ENCODE results near the gene DNAH14. TPM values are rescaled to one million over a fixed set of nuclear protein-coding genes. Genes with fewer than 3 reads are reported as not detected.
"Not testable (repeated sequence)": the region's sequence is repeated elsewhere in the genome, so short reads cannot be mapped to it uniquely, and the experiment has no call there.

Gene DNAH14
- polyA plus RNA-seq, 1 donor (not counting 4 experiments of a cell fraction or from before 2014, with no cell fraction given) = 6.4 TPM

DNA sequence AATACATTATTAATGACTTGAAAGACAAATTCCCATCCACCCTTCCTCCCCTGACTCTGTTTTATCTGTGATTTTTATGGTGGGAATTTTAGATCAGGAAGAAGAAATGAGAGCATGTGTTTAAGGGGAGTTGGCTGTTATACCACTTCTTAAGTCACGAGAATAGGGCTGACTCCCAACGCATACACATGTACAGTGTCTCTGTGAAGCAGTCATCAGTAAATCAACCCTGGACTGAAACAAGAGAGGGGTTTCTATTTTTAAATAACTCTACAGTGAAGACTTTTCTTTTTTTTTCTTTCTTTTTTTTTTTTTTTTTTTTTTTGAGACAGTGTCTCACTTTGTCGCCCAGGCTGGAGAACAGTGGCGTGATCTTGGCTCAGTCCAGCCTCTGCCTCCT, 392.3 kb downstream of the DNAH14 start:
- dilution Hi-C loops (cut with MboI; ENCODE audit: extremely low pct_ligation_motif_present, low sequenced_read_pairs) = no loop called here
- no peak for DNase-seq (ENCODE audit: low read depth, low spot score)

DNA sequence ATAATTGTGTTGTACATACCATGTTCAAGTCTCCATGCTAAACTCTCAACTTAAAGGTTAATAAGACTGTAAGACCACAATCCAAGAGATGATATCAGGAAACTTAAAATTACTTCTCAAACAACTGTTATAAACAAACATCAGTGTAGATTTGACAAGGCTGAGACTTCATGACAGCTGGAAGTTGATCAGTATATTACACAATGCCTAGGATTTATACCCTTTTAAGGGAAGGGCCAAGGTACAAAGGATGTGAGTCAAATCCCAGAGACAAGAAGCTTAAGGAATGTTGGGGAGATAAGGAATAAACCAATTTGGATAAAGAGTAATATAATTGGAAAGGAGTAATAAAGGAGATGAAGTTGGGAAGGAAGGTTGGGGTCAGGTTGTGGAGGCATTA, 399.6 kb downstream of the DNAH14 start:
- H4K20me1 ChIP-seq (ENCODE audit: control insufficient read depth, extremely low read depth, insufficient read depth, low read length) = no peaks in the 10 kb centered on the region
- H3K9me3 ChIP-seq (ENCODE audit: control insufficient read depth, low read depth, low read length) = no peaks in the 10 kb centered on the region
- no peak overlapping the region for H3K9ac ChIP-seq (ENCODE audit: control insufficient read depth, extremely low read depth, insufficient read depth, low read length)
- H3K4me3 ChIP-seq (ENCODE audit: control insufficient read depth in 2 of 3, extremely low read depth in 1 of 3, insufficient read depth in 2 of 3, low read depth in 1 of 3, low read length in 3 of 3) = no peak overlapping the region
- no peak overlapping the region for H2AFZ ChIP-seq (ENCODE audit: control insufficient read depth, low read length)
- TF ChIP-seq, protein P1, sequence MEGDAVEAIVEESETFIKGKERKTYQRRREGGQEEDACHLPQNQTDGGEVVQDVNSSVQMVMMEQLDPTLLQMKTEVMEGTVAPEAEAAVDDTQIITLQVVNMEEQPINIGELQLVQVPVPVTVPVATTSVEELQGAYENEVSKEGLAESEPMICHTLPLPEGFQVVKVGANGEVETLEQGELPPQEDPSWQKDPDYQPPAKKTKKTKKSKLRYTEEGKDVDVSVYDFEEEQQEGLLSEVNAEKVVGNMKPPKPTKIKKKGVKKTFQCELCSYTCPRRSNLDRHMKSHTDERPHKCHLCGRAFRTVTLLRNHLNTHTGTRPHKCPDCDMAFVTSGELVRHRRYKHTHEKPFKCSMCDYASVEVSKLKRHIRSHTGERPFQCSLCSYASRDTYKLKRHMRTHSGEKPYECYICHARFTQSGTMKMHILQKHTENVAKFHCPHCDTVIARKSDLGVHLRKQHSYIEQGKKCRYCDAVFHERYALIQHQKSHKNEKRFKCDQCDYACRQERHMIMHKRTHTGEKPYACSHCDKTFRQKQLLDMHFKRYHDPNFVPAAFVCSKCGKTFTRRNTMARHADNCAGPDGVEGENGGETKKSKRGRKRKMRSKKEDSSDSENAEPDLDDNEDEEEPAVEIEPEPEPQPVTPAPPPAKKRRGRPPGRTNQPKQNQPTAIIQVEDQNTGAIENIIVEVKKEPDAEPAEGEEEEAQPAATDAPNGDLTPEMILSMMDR (optimal IDR thresholded peaks at IDR 0.05 in 1 of 3, IDR thresholded peaks at IDR 0.05 in 1 of 3, conservative IDR thresholded peaks at IDR 0.05 in 1 of 3; ENCODE audit: extremely low read depth in 1 of 3, insufficient read depth in 2 of 3, low read length in 3 of 3) = no peak
- no peak overlapping the region for H3K27ac ChIP-seq (ENCODE audit: control insufficient read depth, insufficient read depth, low read length)
- H3K36me3 ChIP-seq (ENCODE audit: control insufficient read depth in 2 of 2, extremely low read depth in 1 of 2, insufficient read depth in 2 of 2, low read length in 2 of 2) = no peaks in the 10 kb centered on the region
- peaks cover 7% of the 10 kb centered on the region for H3K4me1 ChIP-seq (ENCODE audit: control insufficient read depth, extremely low read depth, insufficient read depth, low read length)
- H3K79me2 ChIP-seq (ENCODE audit: control insufficient read depth, insufficient read depth, low read length) = no peaks in the 10 kb centered on the region
- FAIRE-seq (peak; percentile 80), DNase-seq (ENCODE audit: low read depth, low spot score) (no peak)
- H3K27me3 ChIP-seq (ENCODE audit: control insufficient read depth, extremely low read depth, insufficient read depth, low read length) = no peaks in the 10 kb centered on the region
- no peaks in the 10 kb centered on the region for H3K9me1 ChIP-seq (ENCODE audit: control insufficient read depth, extremely low read depth, insufficient read depth, low read length)
- no peak overlapping the region for H3K4me2 ChIP-seq (ENCODE audit: control insufficient read depth, extremely low read depth, insufficient read depth, low read depth, low read length)
- dilution Hi-C loops (cut with MboI; ENCODE audit: extremely low pct_ligation_motif_present, low sequenced_read_pairs) = no loop called here

More for the DNA sequence above, 392.3 kb downstream of the DNAH14 start:
- no peak overlapping the region for H3K9ac ChIP-seq (ENCODE audit: control insufficient read depth, extremely low read depth, insufficient read depth, low read length)
- no peak overlapping the region for H2AFZ ChIP-seq (ENCODE audit: control insufficient read depth, low read length)
- no peaks in the 10 kb centered on the region for H3K27me3 ChIP-seq (ENCODE audit: control insufficient read depth, extremely low read depth, insufficient read depth, low read length)
- no peak overlapping the region for H3K4me2 ChIP-seq (ENCODE audit: control insufficient read depth, extremely low read depth, insufficient read depth, low read depth, low read length)
- no peak for FAIRE-seq
- no peak for TF ChIP-seq EZH2 (IDR thresholded peaks at IDR 0.05; ENCODE audit: low read length)
- TF ChIP-seq, protein P1 (optimal IDR thresholded peaks at IDR 0.05 in 1 of 3, IDR thresholded peaks at IDR 0.05 in 1 of 3, conservative IDR thresholded peaks at IDR 0.05 in 1 of 3; ENCODE audit: extremely low read depth in 1 of 3, insufficient read depth in 2 of 3, low read length in 3 of 3) = no peak
- H3K4me3 ChIP-seq (ENCODE audit: control insufficient read depth in 2 of 3, extremely low read depth in 1 of 3, insufficient read depth in 2 of 3, low read depth in 1 of 3, low read length in 3 of 3) = no peak overlapping the region
- no peaks in the 10 kb centered on the region for H3K4me1 ChIP-seq (ENCODE audit: control insufficient read depth, extremely low read depth, insufficient read depth, low read length)
- no peaks in the 10 kb centered on the region for H3K9me1 ChIP-seq (ENCODE audit: control insufficient read depth, extremely low read depth, insufficient read depth, low read length)
- H3K27ac ChIP-seq (ENCODE audit: control insufficient read depth, insufficient read depth, low read length) = no peak overlapping the region
- no peaks in the 10 kb centered on the region for H3K9me3 ChIP-seq (ENCODE audit: control insufficient read depth, low read depth, low read length)
- no peaks in the 10 kb centered on the region for H3K79me2 ChIP-seq (ENCODE audit: control insufficient read depth, insufficient read depth, low read length)
- no peaks in the 10 kb centered on the region for H3K36me3 ChIP-seq (ENCODE audit: control insufficient read depth in 2 of 2, extremely low read depth in 1 of 2, insufficient read depth in 2 of 2, low read length in 2 of 2)
- no peaks in the 10 kb centered on the region for H4K20me1 ChIP-seq (ENCODE audit: control insufficient read depth, extremely low read depth, insufficient read depth, low read length)

DNA sequence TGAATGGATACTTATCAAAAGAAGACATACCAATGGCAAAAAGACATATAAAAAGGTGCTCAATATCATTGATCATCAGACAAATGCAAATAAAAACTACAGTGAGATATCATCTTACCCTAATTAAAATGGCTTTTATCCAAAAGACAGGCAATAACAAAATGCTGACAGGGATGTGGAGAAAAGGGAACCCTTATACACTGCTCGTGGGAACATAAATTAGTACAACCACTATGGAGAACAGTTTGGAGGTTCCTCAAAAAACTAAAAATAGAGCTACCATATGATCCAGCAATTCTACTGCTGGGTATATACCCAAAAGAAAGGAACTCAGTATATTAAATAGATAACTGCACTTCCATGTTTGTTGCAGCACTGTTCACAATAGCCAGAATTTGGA, 400.5 kb downstream of the DNAH14 start:
- H3K4me1 ChIP-seq (ENCODE audit: control insufficient read depth, extremely low read depth, insufficient read depth, low read length); H3K4me2 ChIP-seq (ENCODE audit: control insufficient read depth, extremely low read depth, insufficient read depth, low read depth, low read length); H3K79me2 ChIP-seq (ENCODE audit: control insufficient read depth, insufficient read depth, low read length); dilution Hi-C loops (cut with MboI; ENCODE audit: extremely low pct_ligation_motif_present, low sequenced_read_pairs); H3K27me3 ChIP-seq (ENCODE audit: control insufficient read depth, extremely low read depth, insufficient read depth, low read length); H3K36me3 ChIP-seq (ENCODE audit: control insufficient read depth in 2 of 2, extremely low read depth in 1 of 2, insufficient read depth in 2 of 2, low read length in 2 of 2); DNase-seq (ENCODE audit: low read depth, low spot score); H3K4me3 ChIP-seq (ENCODE audit: control insufficient read depth in 2 of 3, extremely low read depth in 1 of 3, insufficient read depth in 2 of 3, low read depth in 1 of 3, low read length in 3 of 3); H3K9me3 ChIP-seq (ENCODE audit: control insufficient read depth, low read depth, low read length); H3K27ac ChIP-seq (ENCODE audit: control insufficient read depth, insufficient read depth, low read length); H3K9me1 ChIP-seq (ENCODE audit: control insufficient read depth, extremely low read depth, insufficient read depth, low read length); H4K20me1 ChIP-seq (ENCODE audit: control insufficient read depth, extremely low read depth, insufficient read depth, low read length); FAIRE-seq; H3K9ac ChIP-seq (ENCODE audit: control insufficient read depth, extremely low read depth, insufficient read depth, low read length); H2AFZ ChIP-seq (ENCODE audit: control insufficient read depth, low read length): not testable (repeated sequence)
